ENCODE measurements around the gene SLC8A3.

The SLC8A3 gene

DNA sequence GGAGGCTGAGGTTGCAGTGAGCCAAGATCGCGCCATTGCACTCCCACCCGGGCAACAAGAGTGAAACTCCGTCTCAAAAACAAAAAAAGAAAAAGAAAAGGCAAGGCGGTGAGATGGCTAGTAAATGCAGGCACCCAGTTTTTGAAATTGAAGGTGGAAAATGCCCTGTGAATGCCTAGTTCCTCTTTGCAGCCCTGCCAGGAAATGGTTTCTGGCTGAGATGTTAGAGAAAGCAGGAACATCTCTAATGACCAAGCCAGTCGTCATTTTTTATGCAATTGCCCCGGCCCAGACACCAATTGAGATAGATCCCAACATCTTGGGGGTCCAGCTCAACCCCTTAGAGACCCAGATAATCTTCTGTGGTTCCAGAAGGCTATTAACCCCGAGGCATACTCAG is 17.0 kb downstream of the SLC8A3 start:
- TF ChIP-seq CTCF (IDR thresholded peaks at IDR 0.05; ENCODE audit: insufficient read depth, low read depth, low read length, missing control alignments) = no peak
- DNase-seq (ENCODE audit: low read depth) = no peak
- no peak overlapping the region for H3K4me3 ChIP-seq (ENCODE audit: low read length)

DNA sequence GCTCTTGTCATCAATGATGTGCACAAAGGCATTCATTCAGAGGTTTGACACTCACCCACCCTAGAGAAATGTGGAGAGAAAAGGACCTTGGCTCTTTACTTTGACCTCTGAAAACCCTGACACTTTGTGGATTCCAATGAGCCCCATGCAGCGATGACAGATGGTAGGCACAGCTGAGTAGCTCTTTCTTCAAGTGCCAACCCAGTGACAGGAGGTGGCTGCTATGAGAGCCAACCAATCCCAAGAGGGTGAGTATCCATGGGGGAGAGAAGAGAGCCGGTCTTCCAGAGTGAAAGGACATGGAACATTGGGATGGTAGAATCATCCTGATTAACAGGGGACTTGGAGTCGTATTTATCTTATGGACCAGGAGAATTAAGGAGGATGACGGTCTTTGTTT is 17.8 kb downstream of the SLC8A3 start:
- TF ChIP-seq CTCF (IDR thresholded peaks at IDR 0.05; ENCODE audit: insufficient read depth, low read depth, low read length, missing control alignments) = no peak
- H3K4me3 ChIP-seq (ENCODE audit: low read length) = no peak overlapping the region
- DNase-seq (ENCODE audit: low read depth) = no peak

DNA sequence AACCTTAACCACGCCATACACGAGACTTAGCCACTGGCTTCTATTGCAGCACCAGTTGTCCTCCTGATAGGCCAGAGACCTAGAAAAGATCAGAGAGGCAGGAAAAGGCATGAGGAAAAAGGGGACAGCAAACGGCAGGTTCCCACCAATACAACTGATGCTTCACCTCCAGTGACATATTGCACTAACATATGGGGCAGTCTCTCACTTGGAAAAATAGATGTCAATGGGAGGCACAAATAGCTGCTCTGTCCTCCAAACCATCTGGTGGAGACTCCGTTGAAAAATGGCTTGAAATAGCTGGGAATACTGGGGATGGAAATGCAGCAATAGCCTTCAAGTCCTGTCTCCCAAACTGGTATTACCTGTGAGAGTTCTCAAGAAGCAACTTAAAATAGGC is 20.3 kb downstream of the SLC8A3 start:
- no peak overlapping the region for H3K4me3 ChIP-seq (ENCODE audit: low read length)
- no peak for DNase-seq (ENCODE audit: low read depth)
- no peak for TF ChIP-seq CTCF (IDR thresholded peaks at IDR 0.05; ENCODE audit: insufficient read depth, low read depth, low read length, missing control alignments)

DNA sequence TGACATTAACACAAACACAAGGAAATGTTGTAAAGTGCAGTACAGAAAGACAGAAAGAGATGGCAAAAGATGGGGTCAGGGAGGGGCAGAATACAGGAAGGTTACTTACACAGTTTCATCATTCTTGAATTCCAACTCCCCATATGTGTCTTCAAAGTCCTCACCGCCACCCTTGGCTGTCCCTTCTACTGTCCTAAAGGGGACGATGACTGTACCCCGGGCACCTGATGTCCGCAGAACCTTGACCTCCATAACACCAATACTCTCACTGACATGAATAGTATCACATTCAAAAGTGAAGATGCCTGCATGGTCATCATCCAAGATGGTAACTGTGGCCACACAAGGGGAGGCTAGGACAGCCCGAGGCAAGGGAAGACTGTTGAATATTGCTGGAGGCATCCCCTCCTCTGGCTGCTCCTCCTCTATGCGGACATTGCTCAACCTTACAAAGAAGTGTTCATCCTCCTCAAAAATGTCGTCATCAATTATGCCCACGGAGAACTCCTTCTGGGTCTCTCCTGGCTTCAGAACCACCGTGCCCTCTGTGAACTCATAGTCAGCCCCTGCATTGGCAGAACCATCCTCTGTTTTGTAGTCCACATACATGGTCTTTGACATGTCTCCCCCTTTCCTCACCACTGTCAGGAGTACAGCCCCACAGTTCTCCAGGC is 22.1 kb downstream of the SLC8A3 start:
- no peak overlapping the region for H3K4me3 ChIP-seq (ENCODE audit: low read length)
- TF ChIP-seq CTCF (IDR thresholded peaks at IDR 0.05; ENCODE audit: insufficient read depth, low read depth, low read length, missing control alignments) = no peak
- DNase-seq (ENCODE audit: low read depth) = no peak

DNA sequence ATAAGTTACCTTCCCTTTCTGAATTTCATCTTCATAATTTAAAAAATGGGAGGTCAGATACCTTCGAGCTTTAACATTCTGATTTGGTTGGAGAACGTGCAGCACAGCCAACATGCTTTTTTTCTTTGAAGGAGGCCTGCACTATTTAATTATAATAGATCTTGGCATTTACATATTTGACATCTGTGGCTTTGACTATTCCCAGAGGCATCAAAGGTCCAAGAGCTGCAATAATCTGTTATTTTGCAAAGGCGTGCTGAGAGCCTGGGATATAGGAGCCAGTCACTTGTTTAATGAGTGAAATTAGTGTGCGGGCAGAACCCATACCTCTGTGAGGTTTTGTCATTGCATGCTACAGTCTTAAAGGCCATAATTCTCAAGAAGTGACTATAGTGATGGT is 26.4 kb downstream of the SLC8A3 start:
- H3K4me3 ChIP-seq (ENCODE audit: low read length) = no peak overlapping the region
- no peak for TF ChIP-seq CTCF (IDR thresholded peaks at IDR 0.05; ENCODE audit: insufficient read depth, low read depth, low read length, missing control alignments)
- no peak for DNase-seq (ENCODE audit: low read depth)

GRCh38 chr14:70156592-70156991 is 32.2 kb downstream of the SLC8A3 start:
- H3K4me3 ChIP-seq (ENCODE audit: low read length) = no peak overlapping the region
- no peak for DNase-seq (ENCODE audit: low read depth)
- TF ChIP-seq CTCF (IDR thresholded peaks at IDR 0.05; ENCODE audit: insufficient read depth, low read depth, low read length, missing control alignments) = no peak

DNA sequence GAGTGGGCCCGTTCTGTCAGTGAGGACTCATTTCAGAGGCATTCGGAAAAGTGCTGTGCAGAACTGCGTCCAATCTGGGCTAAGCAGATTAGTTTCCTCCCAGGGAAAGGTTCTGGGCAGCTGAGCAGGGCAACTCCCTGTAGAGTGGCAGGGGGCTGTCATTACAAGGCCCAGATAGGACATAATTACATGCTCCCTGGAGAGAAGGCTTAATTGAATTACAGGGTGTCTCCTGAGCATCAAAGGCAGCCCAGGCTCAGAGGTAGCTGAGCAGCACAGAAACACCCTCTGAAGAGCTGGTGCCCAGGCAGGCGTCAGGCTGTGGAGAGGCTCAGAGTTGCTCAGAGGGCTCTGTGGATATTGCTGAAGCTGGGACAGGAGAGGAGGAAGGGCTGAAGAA is 36.0 kb downstream of the SLC8A3 start:
- TF ChIP-seq CTCF (IDR thresholded peaks at IDR 0.05; ENCODE audit: insufficient read depth, low read depth, low read length, missing control alignments) = no peak
- H3K4me3 ChIP-seq (ENCODE audit: low read length) = no peak overlapping the region
- DNase-seq (ENCODE audit: low read depth) = no peak
